Activated B cell treated with CpG ODN at 0.5 μM for 24 hours (primary cell): Measurements from ENCODE around the gene PEX6. TPM values are rescaled to one million over a fixed set of nuclear protein-coding genes. Genes with fewer than 3 reads are reported as not detected.

Experiments
- ATAC-seq: fragments of 200-7000 bp; cut with Tn5 transposase; one replicate; pipeline ENCODE4 v1.10.0; 2021; ENCODE audit warnings: low read depth, mild to moderate bottlenecking, moderate library complexity
- CTCF ChIA-PET: fragments of 350-600 bp; sonication (Branson Sonifier 250); formaldehyde crosslinking; loops from one replicate; lab custom pipeline; 2021; ENCODE audit warnings: antibody characterized with exemption; lab: Charles Lee
- POLR2A ChIA-PET: fragments of 350-600 bp; sonication (Branson Sonifier 250); formaldehyde crosslinking; loops from one replicate; lab custom pipeline; 2021; ENCODE audit warnings: antibody characterized with exemption; lab: Charles Lee
- DNase-seq: peaks from one replicate; pipeline ENCODE4 v3.0.0; 2022
- H3K27ac Mint-ChIP-seq: one replicate; pipeline ENCODE4 v1.8.0; 2020; ENCODE audit warnings: mixed read lengths
- H3K27me3 Mint-ChIP-seq: one replicate; pipeline ENCODE4 v1.8.0; 2021; ENCODE audit warnings: mixed read lengths
- H3K36me3 Mint-ChIP-seq: one replicate; pipeline ENCODE4 v1.8.0; 2021; ENCODE audit warnings: low read depth, mixed read lengths
- H3K4me1 Mint-ChIP-seq: one replicate; pipeline ENCODE4 v1.8.0; 2021; ENCODE audit warnings: mixed read lengths
- H3K4me3 Mint-ChIP-seq: one replicate; pipeline ENCODE4 v1.8.0; 2020; ENCODE audit warnings: mild to moderate bottlenecking, mixed read lengths
- H3K9me3 Mint-ChIP-seq: one replicate; pipeline ENCODE4 v1.8.0; 2020; ENCODE audit warnings: mixed read lengths
- intact Hi-C: fragments of 100-400 bp; cut with micrococcal nuclease; formaldehyde crosslinking; loops from one replicate; pipeline ENCODE4 v1.15.1; 2024
- total RNA-seq: library from RNA; stranded (reverse); gene quantifications from 2 replicates; pipeline ENCODE4 v1.2.3, GENCODE V29; 2022
- TF ChIP-seq, protein P1 (sequence below): fragments of 200-600 bp; IDR thresholded peaks from one replicate; pipeline ENCODE4 v1.8.0; 2022; ENCODE audit warnings: antibody characterized with exemption, mild to moderate bottlenecking

PEX6 gene
- total RNA-seq, 1 donor from 2014 or later = 13.2 TPM

DNA sequence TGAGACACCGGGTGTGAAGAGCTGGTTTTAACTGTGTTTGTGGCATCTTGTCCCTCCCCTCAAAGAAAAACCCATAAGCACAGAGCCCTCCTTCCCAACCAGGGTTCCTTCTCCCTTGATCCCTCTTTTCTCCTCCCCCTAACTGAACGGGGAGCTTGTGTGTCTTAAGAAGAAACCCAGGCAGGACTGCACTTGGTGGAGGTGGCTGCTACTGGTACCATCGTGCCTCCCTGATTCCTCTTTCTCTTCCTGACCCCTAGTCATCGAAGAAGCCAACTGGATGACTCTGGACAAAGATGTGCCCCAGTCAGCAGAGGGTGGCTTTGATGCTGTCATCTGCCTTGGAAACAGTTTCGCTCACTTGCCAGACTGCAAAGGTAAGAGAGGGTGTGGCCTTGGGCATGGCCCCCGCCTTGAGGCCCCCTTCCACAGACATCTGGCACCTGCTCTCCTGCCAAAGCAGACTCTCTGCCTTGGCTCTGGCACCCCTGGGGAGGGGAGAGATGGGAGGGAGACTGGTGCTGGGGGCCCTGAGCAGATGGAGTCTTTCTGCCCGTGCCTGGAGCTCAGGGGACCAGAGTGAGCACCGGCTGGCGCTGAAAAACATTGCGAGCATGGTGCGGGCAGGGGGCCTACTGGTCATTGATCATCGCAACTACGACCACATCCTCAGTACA is 16.3 kb downstream of the PEX6 start:
- ATAC-seq (no peak), DNase-seq (no peak)
- Mint-ChIP-seq H3K27ac (no peak overlapping the region), H3K9me3 (no peaks in the 10 kb centered on the region), H3K4me3 (no peak overlapping the region), H3K36me3 (peaks cover 27% of the 10 kb centered on the region), H3K27me3 (no peaks in the 10 kb centered on the region), H3K4me1 (peaks cover 14% of the 10 kb centered on the region)
- intact Hi-C loops = no loop called here
- ChIA-PET CTCF (no interaction called here), POLR2A (no interaction called here)
- TF ChIP-seq, protein P1, sequence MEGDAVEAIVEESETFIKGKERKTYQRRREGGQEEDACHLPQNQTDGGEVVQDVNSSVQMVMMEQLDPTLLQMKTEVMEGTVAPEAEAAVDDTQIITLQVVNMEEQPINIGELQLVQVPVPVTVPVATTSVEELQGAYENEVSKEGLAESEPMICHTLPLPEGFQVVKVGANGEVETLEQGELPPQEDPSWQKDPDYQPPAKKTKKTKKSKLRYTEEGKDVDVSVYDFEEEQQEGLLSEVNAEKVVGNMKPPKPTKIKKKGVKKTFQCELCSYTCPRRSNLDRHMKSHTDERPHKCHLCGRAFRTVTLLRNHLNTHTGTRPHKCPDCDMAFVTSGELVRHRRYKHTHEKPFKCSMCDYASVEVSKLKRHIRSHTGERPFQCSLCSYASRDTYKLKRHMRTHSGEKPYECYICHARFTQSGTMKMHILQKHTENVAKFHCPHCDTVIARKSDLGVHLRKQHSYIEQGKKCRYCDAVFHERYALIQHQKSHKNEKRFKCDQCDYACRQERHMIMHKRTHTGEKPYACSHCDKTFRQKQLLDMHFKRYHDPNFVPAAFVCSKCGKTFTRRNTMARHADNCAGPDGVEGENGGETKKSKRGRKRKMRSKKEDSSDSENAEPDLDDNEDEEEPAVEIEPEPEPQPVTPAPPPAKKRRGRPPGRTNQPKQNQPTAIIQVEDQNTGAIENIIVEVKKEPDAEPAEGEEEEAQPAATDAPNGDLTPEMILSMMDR = no peak

DNA sequence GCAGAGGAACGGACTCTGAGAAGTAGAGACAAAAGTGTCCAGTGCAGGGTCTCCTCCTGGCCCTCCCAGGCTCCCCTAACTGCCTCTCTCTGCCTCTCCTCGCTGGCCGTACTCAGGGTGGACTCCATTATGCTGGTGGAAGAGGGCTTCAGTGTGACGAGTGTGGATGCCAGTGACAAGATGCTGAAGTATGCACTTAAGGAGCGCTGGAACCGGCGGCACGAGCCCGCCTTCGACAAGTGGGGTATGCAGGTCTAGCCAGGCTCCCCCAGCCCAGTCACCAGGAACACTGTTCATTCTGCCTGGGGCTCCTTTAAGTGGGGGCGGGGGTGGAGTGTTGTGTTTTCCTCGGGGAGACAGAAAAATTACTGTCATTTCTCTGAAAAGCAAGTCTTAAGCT is 16.9 kb downstream of the PEX6 start:
- no peak for ATAC-seq
- no peak overlapping the region for H3K27ac Mint-ChIP-seq
- H3K36me3 Mint-ChIP-seq = peaks cover 25% of the 10 kb centered on the region
- TF ChIP-seq, protein P1 = no peak
- H3K4me3 Mint-ChIP-seq = no peak overlapping the region
- CTCF ChIA-PET = no interaction called here
- no peak for DNase-seq
- H3K4me1 Mint-ChIP-seq = peaks cover 14% of the 10 kb centered on the region
- intact Hi-C loops = no loop called here
- H3K27me3 Mint-ChIP-seq = no peaks in the 10 kb centered on the region
- H3K9me3 Mint-ChIP-seq = no peaks in the 10 kb centered on the region
- POLR2A ChIA-PET = interaction anchor here (2.8 kb wide), 1 partner anchor 32 kb away, joined by 18 read pairs; the partner anchor contains the start of gene CNPY3

DNA sequence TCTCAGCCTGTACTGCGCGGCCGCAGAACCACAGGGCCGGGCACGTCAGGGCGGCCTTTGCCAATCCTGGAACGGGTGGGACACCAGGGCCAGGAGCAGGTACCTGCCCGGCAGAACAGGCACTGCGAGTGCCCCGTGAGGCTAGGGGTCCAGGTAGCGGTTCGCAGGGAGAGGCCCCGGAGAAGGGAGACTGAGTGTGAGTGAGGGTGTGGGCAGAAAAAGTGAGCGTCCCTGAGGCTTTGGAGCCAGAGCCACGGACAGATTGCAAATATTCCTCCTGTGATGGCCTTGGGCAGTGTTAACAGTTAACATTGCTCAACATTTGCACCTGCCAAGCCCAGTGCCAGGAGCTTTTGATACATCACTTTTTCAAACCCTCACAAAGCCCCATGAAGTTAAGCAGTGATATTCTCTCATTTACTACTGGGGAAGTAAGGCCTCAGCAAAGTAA is 17.9 kb downstream of the PEX6 start:
- no peak overlapping the region for H3K27ac Mint-ChIP-seq
- ATAC-seq (no peak), DNase-seq (no peak)
- H3K4me3 Mint-ChIP-seq = peak overlapping the region; percentile 70
- no peaks in the 10 kb centered on the region for H3K27me3 Mint-ChIP-seq
- H3K4me1 Mint-ChIP-seq = peaks cover 14% of the 10 kb centered on the region
- no peaks in the 10 kb centered on the region for H3K9me3 Mint-ChIP-seq
- H3K36me3 Mint-ChIP-seq = peaks cover 21% of the 10 kb centered on the region
- POLR2A ChIA-PET = interaction anchor here (0.5 to 2.8 kb wide), 5 partner anchors 15 to 178 kb away, joined by 3 to 18 read pairs (median 4); partner anchors contain the start of gene CNPY3
- CTCF ChIA-PET = interaction anchor here (0.6 kb wide), 1 partner anchor 195 kb away, joined by 3 read pairs; no protein-coding TSS in a partner anchor
- intact Hi-C loops = loop anchor here (2.0 kb wide), 3 partner anchors 18 to 182 kb away; partner anchors contain the start of gene PEX6
- TF ChIP-seq, protein P1 = no peak

DNA sequence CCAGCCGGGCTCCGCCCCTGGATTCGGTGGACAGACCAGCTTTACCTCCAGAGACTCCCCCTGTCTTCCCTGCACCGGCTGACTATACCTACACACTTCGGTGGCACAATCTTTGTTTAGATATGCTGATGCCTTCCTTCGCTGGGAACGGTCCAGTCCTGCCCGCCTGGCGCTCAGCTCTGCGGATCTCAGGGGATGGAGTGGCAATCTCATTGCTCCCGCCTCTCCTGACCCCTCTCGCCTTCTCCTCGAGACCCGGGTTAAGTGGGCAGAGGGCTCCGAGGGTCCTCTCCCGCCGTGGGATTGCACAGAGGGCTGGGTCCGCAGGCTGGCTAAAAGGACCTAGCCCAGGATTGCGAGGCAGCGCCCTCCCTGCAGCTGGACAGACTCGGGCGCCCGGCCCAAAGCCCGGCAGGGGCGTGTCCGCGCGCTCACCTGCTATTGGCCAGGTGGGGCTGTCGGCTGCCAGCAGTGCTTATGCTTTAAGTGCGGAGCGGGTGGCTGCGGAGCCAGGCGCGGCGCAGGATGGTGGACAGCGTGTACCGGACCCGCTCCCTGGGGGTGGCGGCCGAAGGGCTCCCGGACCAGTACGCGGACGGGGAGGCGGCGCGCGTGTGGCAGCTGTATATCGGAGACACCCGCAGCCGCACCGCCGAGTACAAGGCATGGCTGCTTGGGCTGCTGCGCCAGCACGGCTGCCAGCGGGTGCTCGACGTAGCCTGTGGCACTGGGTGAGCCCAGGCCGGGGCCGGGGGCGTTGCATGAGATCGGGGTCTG is 18.6 kb downstream of the PEX6 start, which contains the start of gene GNMT:
TSS of gene GNMT (plus strand) at position 512 of the 777 bp plus-strand sequence. CDS start at position 526, 14 bp downstream.
- Mint-ChIP-seq H3K4me1 (peaks cover 14% of the 10 kb centered on the region), H3K4me3 (peak within 1 kb of the TSS; percentile 70), H3K27ac (peak within 1 kb of the TSS; percentile 7), H3K9me3 (no peaks in the 10 kb centered on the region), H3K36me3 (peaks cover 17% of the 10 kb centered on the region), H3K27me3 (no peaks in the 10 kb centered on the region)
- CTCF ChIA-PET = interaction anchor here (0.6 to 1.1 kb wide), 2 partner anchors 9 to 195 kb away, joined by 3 read pairs; no protein-coding TSS in a partner anchor
- POLR2A ChIA-PET = interaction anchor here (0.5 to 2.8 kb wide), 6 partner anchors 14 to 178 kb away, joined by 3 to 18 read pairs (median 4); partner anchors contain the start of genes CNPY3 and PEX6
- TF ChIP-seq, protein P1 = no peak
- DNase-seq (peak; percentile 47), ATAC-seq (peak; percentile 83)
- intact Hi-C loops = loop anchor here (2.0 kb wide), 3 partner anchors 18 to 182 kb away; partner anchors contain the start of gene PEX6
